Right lobe of liver (tissue), 6 donors: ENCODE measurements around the gene TNFAIP8. TPM values are rescaled to one million over a fixed set of nuclear protein-coding genes. Genes with fewer than 3 reads are reported as not detected.

Source experiments
- ATAC-seq, 4 donors: fragments of 200-7000 bp; cut with Tn5 transposase; one replicate each; pipeline ENCODE4 v1.9.1; 2020; ENCODE audit warnings: mild to moderate bottlenecking in 4 of 4, moderate library complexity in 4 of 4
- DNase-seq, 3 donors: peaks; one replicate each; pipeline ENCODE4 v3.0.0-alpha.2; 2020
- H3K27ac ChIP-seq, 3 donors: fragments of 200-600 bp; one replicate each; pipeline ENCODE4 v1.8.0; 2022
- H3K27me3 ChIP-seq, 2 donors: fragments of 200-600 bp; one replicate each; pipeline ENCODE4 v1.8.0; 2022
- H3K36me3 ChIP-seq, 4 donors: fragments of 200-600 bp; sonication (generic) in 1 of 4; one replicate each; pipeline versions ENCODE4 v1.5.1 to v1.8.0; 2017 to 2022; ENCODE audit warnings: control low read depth in 1 of 4
- H3K4me1 ChIP-seq, 4 donors: fragments of 200-600 bp; sonication (generic) in 1 of 4; one replicate each; pipeline versions ENCODE4 v1.5.1 to v1.8.0; 2017 to 2022; ENCODE audit warnings: control low read depth in 1 of 4
- H3K4me3 ChIP-seq, 3 donors: fragments of 200-600 bp; one replicate each; pipeline ENCODE4 v1.8.0; 2022
- H3K9me3 ChIP-seq, 4 donors: fragments of 200-600 bp; sonication (generic) in 1 of 4; one replicate each; pipeline versions ENCODE4 v1.5.1 to v1.8.0; 2017 to 2022; ENCODE audit warnings: control low read depth in 1 of 4
- CTCF ChIP-seq, 4 donors: fragments of 200-600 bp in 3 of 4; fragments of 450-650 bp in 1 of 4; IDR thresholded peaks; one replicate each; pipeline versions ENCODE4 v1.5.1 to v1.8.0; 2016 to 2022; ENCODE audit warnings: antibody characterized with exemption in 4 of 4, mild to moderate bottlenecking in 2 of 4
- POLR2A ChIP-seq: fragments of 450-650 bp; IDR thresholded peaks from one replicate; pipeline ENCODE4 v1.6.1; 2017; ENCODE audit warnings: antibody characterized with exemption, mild to moderate bottlenecking
- WGBS: methylation state at CpG from one replicate; pipeline ENCODE4 v1.1.6; 2018; ENCODE audit warnings: low coverage, low lambda C conversion rate; ENCODE audit not compliant: insufficient coverage; ENCODE audit errors: missing lambda C conversion rate; 5-methylcytosine and 5-hydroxymethylcytosine counted together
- intact Hi-C, 2 donors: fragments of 100-400 bp; cut with DNase I; formaldehyde crosslinking; loops; one replicate each; pipeline versions ENCODE4 v1.11.2 to v1.14.1; 2022
- total RNA-seq, 6 experiments: library from RNA; depleted of rRNA in 2 of 6; stranded (reverse); fragments of >200 nt in 2 of 6; fragmentation: NEBNext Ultra II Directional in 3 of 6; extraction: Animal tissue kit (Norgen Biotek cat#: 25700) in 3 of 6; gene quantifications; one replicate each; pipeline versions ENCODE4 v1.1.0 to v1.2.4, GENCODE V29; 2016 to 2023
- donor health status: DM: no; HTN: yes; CAD: no.
- donor health status: DM: no; HTN: no; CAD: no.
- donor health status: DM: no; HTN: no; CAD: no.
- donor health status: DM: no; HTN: yes; CAD: no.
- donor health status: DM: no; HTN: yes; CAD: no.

The TNFAIP8 gene
- total RNA-seq, 6 experiments from 2014 or later, result 2.2 to 26.7 (median 5.4) TPM

GRCh38 chr5:119319890-119320289 lies 35.9 kb upstream of the TNFAIP8 start:
- ATAC-seq, result no peak
- 87% methylated on average over 4 of the region's 5 CpGs for WGBS
- Histone ChIP-seq H3K27ac (no peak overlapping the region), H3K9me3 (no peaks in the 10 kb centered on the region), H3K4me3 (no peak overlapping the region), H3K4me1 (peaks cover 0 to 4% (median 0%) of the 10 kb centered on the region in 4 donors), H3K36me3 (no peaks in the 10 kb centered on the region), H3K27me3 (no peaks in the 10 kb centered on the region)
- TF ChIP-seq CTCF (IDR thresholded peaks at IDR 0.05), result no peak
- no peak for DNase-seq
- intact Hi-C loops, result no loop called here

GRCh38 chr5:119321569-119322311 lies 34.1 kb upstream of the TNFAIP8 start:
- Histone ChIP-seq H3K4me1 (no peaks in the 10 kb centered on the region), H3K27ac (no peak overlapping the region), H3K27me3 (no peaks in the 10 kb centered on the region), H3K4me3 (no peak overlapping the region), H3K9me3 (no peaks in the 10 kb centered on the region), H3K36me3 (no peaks in the 10 kb centered on the region)
- TF ChIP-seq CTCF (IDR thresholded peaks at IDR 0.05), result no peak
- TF ChIP-seq POLR2A, result no peak
- intact Hi-C loops, result no loop called here
- ATAC-seq (no peak), DNase-seq (no peak)
- WGBS, result 85% methylated on average over 6 of the region's 6 CpGs

- no peaks in the 10 kb centered on the region for H3K36me3 ChIP-seq
- no peaks in the 10 kb centered on the region for H3K4me1 ChIP-seq
- no peak overlapping the region for H3K4me3 ChIP-seq
- DNase-seq (no peak), ATAC-seq (no peak)
- WGBS, result 74% methylated on average over 7 of the region's 7 CpGs
- H3K27me3 ChIP-seq, result no peaks in the 10 kb centered on the region
- TF ChIP-seq CTCF (IDR thresholded peaks at IDR 0.05), result no peak
- no peak for TF ChIP-seq POLR2A
- no peaks in the 10 kb centered on the region for H3K9me3 ChIP-seq
- no peak overlapping the region for H3K27ac ChIP-seq
- intact Hi-C loops, result no loop called here
Measured at GRCh38 chr5:119322312-119322947, 33.4 kb upstream of the TNFAIP8 start.

GRCh38 chr5:119322948-119323537 lies 32.8 kb upstream of the TNFAIP8 start:
- Histone ChIP-seq H3K9me3 (no peaks in the 10 kb centered on the region), H3K27me3 (no peaks in the 10 kb centered on the region), H3K4me3 (no peak overlapping the region), H3K36me3 (no peaks in the 10 kb centered on the region), H3K27ac (no peak overlapping the region), H3K4me1 (no peaks in the 10 kb centered on the region)
- DNase-seq, result no peak
- intact Hi-C loops, result no loop called here
- ATAC-seq, result no peak
- TF ChIP-seq POLR2A, result no peak
- no peak for TF ChIP-seq CTCF (IDR thresholded peaks at IDR 0.05)
- WGBS, result 49% methylated on average over 3 of the region's 3 CpGs
